HG03432 (cell line): Measurements from ENCODE around the gene LDLRAD2.
"Not testable (repeated sequence)": the region's sequence is repeated elsewhere in the genome, so short reads cannot be mapped to it uniquely, and the experiment has no call there.

Experiments used
- ATAC-seq: cut with Tn5 transposase; IDR thresholded peaks from one replicate; pipeline ENCODE4 v1.9.1; 2021; ENCODE audit warnings: mild to moderate bottlenecking, moderate library complexity; ENCODE audit not compliant: unreplicated experiment

The LDLRAD2 gene, protein sequence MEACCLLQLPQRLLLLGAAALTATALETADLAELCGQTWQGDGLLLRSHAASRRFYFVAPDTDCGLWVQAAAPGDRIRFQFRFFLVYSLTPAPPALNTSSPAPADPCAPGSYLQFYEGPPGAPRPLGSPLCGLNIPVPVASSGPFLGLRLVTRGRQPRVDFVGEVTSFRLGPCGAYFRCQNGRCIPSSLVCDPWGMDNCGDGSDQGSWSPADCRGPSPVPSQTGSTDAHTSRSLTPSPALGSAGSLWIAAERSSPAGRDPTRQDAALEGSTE

DNA sequence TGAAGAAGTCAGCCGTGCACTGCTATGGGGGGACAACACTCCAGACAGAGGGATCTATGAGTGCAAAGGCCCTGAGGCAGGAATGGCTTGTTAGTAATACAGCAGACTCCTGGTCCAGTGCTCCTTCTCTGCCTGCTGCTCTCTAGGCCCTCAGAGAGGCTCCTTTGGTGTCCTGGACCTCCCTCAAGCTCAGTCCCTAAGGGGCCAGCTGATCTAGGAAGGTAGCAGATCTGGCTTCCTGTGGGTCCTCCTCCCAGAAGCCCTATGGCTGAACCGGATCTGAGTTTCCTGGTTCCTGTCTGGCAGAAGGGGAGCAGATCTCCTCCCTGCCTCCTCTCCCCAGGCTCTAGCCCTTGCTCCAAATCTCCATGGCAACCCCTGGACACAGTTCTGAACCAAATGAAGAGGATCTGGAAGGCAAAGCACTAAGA lies at the start of gene LDLRAD2:
TSS of gene LDLRAD2 (plus strand) at position 391 of the 431 bp plus-strand sequence. CDS start 187 bp downstream, outside the sequence.
- no peak for ATAC-seq

DNA sequence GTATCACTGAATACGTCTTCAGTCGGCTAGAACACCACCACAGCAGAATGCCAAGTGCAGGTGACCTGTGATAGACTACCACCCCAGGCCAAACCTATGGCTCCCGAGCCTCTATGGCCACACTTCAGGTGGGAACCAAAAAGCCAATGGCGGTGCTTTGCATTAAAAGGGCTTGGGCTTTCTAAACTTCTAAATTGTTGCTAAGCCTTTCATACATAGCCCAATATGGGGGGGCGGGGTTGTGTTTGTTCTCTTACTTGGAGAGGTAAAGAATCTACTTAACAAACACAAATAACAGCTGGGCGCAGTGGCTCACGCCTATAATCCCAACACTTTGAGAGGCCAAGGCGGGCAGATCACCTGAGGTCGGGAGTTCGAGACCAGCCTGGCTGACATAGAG lies 48.8 kb upstream of the LDLRAD2 start:
- ATAC-seq: no peak

DNA sequence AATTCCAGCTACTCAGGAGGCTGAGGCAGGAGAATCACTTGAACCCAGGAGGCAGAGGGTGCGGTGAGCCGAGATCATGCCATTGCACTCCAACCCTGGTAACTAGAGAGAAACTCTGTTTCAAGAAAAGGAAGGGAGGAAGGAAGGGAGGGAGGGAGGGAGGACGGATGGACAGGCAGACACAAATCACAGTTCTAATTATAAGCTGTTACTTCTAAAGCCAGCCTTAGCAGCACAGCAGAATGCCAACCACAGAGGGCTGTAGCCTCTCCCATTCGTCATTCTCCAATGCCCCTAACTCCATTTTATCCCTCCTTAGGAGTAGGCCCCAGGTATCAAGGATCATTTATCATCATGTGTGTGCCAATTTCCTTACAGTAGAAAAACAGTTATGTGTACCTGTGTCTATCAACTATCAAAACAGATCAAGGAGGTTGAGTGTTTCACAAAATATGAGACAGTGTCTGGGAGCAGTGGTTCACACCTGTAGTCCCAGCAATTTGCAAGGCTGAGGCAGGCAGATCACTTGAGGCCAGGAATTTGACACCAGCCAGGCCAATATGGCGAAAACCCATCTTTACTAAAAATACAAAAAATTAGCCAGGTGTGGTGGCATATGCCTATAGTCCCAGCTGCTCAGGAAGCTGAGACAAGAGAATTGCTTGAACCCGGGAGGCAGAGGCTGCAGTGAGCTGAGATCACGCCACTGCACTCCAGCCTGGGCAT lies 48.2 kb upstream of the LDLRAD2 start:
- no peak for ATAC-seq

DNA sequence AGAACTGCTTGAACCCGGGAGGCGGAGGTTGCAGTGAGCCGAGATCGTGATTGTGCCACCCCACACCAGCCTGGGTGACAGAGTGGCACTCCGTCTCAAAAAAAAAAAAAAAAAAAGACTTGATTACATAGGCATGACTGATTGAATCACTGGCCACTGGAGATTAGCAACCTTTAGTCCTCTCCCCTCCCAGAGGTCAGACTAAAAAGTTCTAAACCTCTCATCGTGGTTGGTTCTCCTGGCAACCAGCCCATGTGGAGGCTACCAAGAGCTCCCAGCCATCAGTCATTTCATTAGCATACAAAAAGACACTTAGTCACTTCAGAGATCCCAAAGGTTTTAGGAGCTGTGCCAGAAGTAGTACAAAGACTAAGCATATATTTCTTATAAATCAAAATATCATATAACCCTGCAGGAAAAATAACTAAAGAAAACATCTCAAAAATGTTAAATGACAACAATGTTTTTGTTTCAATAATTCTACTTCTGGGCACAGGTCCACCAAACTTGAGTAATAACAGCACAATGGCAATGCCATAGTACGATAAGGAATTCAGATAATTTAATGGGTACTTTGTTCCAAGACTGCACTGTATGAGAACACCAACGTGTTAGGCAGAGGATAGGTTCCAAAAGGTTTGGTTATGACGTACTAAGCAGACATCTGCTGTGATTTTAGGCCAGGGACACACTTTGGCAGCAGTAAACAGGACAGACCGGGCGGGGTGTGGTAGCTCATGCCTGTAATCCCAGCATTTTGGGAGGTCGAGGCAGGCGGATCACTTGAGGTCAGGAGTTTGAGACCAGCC lies 47.2 kb upstream of the LDLRAD2 start:
- no peak for ATAC-seq

DNA sequence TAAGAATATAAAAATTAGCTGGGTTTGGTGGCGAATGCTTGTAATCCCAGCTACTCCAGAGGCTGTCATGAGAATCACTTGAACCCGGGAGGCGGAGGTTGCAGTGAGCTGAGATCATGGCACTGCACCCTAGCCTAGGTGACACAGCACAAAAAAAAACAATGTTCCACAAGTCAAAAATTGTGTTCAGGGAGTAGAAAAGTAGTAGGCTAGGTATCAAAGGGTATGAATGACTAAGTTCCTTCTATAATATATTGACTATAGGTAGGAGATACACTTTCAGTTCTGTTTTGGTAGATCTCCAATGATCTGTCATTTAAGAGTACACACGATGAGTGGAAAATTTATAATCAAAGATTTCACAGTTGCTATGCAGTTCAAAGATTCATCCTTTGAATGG lies 45.9 kb upstream of the LDLRAD2 start:
- no peak for ATAC-seq

DNA sequence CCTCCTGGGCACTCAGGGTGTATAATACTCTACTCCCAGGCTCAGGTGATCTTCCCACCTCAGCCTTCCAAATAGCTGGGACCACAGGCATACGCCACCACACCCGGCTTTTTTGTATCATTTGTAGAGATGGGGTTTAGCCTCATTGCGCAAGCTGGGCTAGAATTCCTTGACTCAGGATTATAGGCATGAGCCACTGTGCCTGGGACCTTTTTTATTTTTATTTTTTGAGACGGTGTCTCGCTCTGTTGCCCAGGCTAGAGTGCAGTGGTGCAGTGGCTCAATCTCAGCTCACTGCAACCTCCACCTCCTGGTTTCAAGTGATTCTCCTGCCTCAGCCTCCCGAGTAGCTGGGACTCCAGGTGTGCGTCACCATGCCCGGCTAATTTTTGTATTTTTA lies 45.0 kb upstream of the LDLRAD2 start:
- not testable (repeated sequence) for ATAC-seq

DNA sequence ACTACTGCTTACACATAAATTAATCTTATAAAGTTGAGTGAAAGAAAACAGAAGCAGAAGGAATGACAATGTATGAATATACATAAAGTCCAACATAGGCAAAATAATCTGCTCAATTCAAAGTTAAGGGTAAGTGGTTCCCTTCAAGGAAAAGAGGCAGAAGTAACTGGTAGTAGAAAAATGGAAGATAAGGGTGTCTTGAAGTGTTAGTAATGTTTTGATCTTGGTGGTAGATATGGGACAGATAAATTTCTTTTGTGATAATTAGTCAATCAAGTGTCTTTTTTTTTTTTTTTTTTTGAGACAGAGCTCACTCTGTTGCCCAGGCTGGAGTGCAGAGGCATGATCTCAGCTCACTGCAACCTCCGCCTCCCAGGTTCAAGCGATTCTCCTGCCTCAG lies 41.9 kb upstream of the LDLRAD2 start:
- ATAC-seq: no peak

DNA sequence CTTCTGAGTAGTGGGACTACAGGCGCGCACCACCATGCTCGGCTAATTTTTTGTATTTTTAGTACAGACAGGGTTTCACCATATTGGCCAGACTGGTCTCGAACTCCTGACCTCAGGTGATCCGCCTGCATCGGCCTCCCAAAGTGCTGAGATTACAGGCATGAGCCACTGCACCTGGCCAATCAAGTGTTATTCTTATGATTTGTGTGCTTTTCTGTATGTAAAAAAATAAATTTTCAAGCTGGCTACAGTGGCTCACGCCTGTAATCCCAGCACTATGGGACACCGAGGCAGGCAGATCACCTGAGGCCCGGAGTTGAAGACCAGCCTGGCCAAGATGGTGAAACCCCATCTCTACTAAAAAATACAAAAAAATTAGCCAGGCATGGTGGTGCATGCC lies 41.5 kb upstream of the LDLRAD2 start:
- ATAC-seq: not testable (repeated sequence)

DNA sequence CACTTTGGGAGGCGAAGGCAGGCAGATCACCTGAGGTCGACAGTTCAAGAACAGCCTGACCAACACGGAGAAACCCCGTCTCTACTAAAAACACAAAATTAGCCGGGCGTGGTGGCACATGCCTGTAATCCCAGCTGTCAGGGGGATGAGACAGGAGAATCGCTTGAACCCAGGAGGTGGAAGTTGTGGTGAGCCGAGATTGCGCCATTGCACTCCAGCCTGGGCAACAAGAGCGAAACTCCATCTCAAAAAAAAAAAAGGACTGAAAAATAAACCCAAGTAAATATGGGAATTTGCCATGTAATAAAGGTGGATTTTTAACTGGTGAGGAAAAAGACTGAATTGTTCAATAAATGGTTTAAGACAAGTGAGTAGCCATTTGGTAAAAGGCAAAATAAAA lies 40.4 kb upstream of the LDLRAD2 start:
- ATAC-seq: not testable (repeated sequence)

DNA sequence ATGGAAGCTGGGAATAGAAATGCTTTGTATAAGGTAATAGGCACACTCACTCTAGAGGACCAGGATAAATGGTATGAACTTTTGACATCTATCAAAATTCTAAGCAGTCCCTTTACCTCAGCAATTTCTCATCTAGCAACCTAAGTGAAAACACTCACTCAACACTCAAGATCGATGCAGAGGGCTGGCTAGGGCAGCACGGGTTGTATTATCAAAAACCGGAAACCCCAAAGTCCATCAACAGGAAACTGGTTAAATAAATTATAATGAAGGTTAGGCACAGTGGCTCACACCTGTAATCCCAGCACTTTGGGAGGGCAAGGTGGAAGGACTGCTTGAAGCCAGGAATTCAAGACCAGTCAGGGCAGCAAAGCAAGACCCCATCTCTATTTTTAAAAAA lies 38.5 kb upstream of the LDLRAD2 start:
- ATAC-seq: no peak

DNA sequence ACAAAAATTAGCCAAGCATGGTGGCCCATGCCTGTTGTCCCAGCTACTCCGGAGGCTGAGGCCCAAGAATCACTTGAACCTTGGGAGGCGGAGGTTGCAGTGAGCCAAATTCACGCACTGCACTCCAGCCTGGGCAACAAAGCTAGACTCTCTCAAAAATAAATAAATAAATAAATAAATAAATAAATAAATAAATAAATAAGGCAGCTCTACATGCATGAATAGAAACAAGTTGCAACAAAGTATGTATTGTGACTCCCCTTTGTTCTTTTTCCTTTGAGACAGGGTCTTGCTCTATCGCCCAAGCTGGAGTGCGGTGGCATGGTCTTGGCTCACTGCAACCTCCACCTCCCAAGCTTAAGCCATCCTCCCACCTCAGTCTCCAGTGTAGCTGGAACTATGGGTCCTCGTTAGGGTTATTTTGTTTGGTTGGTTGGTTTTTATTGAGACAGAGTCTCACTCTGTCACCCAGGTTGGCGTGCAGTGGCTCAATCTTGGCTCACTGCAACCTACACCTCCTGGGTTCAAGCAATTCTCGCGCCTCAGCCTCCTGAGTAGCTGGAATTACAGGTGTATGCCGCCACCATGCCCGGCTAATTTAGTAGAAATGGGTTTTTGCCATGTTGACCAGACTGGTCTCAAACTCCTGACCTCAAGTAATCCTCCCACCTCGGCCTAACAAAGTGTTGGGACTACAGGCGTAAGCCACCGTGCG lies 37.1 kb upstream of the LDLRAD2 start:
- ATAC-seq: no peak

DNA sequence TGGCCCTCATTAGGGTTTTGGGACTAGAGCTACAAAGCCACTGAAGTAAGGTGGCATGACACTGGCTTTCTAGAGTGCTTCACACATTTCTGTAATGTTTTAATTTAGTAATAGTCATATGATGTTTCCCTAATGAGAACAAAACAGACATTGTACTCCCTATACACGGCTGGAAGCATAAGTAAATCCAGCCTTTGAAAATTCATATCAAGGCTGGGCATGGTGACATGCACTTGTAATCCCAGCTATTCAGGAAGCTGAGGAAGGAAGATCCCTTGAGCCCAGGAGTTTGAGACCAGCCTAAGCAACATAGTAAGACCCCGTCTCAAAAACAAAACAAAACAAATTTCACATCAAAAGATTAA lies 36.5 kb upstream of the LDLRAD2 start:
- ATAC-seq: no peak

DNA sequence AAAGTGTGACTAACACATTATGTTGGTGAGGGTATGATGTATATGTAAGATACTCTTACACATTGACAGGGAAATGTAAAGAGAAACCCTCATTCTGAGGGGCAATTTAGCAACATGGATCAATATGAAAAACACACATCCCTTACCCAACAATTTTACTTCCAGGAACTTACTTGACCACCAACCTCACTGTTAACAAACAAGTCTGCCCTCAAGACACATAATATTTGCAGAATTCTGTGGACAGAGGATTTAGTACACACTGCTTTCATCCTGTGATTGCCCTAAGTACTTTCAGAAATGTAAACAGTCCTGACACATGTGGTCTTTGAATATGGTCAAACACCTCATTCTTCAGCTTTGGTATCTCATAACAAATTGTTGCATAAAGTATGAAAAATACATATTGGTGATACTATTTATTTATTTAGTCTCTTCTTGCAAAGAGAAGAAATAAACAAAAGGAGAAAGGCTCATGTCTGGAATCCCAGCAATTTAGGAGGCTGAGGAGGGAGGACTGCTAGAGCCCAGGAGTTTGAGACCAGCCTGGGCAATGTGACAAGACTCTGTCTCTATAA lies 36.0 kb upstream of the LDLRAD2 start:
- ATAC-seq: no peak

DNA sequence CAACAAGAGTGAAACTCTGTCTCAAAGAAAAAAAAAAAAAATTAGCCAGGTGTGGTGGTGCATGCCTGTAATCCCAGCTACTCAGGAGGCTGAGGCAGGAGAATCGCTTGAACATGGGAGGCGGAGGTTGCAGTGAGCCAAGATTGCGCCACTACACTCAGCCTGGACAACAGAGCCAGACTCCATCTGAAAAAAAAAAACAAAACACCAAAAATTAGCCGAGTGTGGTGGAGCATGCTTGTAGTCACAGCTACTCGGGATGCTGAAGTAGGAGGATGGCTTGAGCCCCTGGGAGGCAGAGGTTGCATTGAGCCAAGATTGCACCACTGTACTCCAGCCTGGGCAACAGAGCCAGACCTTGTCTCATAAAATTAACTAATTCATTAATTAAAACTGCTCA lies 35.1 kb upstream of the LDLRAD2 start:
- not testable (repeated sequence) for ATAC-seq

DNA sequence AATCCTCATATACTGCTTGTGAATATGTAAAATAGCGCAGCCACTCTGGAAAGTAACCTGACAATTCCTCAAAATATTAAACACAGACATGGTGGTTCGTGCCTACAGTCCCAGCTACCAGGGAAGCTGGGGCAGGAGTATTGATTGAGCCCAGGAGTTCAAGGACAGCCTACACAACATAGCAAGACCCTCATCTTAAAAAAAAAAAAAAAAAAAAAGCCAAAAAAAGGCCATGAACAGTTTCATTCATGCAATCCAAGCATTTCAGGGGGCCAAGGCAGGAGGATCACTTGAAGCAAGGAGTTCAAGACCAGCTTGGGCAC lies 33.7 kb upstream of the LDLRAD2 start:
- no peak for ATAC-seq

DNA sequence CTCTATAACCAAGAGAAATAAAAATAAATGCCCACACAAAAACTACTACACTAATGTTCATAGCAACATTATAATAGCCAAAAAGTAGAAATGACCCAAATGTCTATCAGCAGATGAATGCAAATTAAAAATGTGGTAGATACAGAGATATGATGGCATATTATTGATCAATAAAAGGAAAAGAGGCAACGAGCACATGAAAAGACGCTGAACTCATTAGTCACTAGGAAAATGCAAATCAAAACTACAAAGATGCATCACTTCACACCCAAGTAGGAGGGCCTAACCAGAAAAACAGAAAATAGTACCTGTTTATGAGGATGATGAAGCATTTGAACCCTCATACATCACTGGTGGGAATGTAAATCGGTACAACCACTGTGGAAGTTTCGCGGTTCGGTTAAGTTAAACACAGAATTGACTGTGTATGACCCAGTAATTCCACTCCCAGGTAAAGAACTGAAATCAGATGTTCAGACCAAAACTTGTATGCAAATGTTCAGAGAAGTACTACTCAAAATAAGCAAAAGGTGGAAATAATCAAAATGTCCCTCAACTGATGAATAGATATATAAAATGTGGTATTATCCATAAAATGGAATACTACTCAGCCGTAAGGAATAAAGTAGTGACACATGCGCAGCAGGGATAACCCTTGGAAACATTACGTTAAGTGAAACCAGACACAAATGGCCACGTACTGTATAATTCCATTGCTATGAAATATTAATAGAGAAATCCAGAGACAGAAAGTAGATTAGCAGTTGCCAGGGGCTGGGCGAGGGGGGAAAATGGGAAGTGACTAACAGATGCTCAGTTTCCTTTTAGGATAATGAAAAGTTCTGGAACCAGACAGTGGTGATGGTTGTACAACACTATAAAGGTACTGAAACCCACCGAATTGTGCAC lies 32.2 kb upstream of the LDLRAD2 start:
- peak; percentile 18 for ATAC-seq

DNA sequence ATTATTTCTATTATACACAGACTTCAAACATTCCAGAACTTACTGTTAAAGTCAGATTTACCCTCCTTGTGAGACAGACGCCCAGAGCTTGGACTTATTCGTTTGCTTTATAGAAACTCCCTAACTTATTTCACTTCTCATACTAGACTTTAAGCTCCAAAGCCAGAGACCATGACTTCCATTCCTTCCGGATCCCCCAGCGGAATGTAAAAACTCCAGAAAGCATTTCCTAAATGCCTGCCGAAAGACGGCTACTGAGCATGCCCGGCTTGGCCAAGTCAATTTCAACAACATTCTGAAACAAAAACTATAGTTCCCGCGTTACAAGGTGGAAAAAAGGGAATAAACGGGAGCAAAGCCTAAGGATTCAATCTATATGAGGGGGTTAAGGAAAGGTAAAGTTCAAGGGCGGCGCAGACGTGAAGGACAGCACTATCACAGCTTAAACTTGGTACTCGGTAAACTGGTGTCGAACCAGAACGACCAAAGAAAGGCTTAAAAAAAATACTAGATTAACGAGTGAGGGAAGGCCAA lies 30.2 kb upstream of the LDLRAD2 start:
- peak; percentile 26 for ATAC-seq

DNA sequence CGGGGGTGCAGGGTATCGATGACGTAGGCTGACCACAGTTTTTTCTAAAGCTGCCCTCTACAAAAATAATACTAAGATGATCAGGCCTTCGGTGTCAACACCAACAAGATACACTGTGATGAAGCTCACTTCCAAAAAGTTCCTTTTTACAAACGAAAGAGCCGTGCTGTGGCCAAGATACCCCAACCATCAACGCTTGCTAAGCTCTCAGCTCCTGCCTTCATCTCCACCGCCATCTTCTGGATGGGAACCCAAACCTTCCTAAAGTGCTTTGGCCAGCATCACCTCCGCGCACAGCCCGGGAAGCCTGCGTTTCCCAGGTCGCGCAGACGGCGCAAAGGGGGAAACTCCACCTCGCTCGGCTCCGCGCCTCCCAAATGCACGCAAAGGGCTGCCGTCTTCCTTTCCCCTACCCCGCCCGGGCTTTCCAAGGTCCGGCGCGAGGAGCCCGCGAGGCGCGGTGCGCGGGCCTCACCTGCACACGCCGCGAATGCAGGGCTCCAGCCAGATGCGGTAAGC lies 29.7 kb upstream of the LDLRAD2 start:
- ATAC-seq: peak; percentile 21
